Retinal pigment epithelial cell (primary cell): Measurements from ENCODE around the gene IGF1.

Experiments
- DNase-seq: peaks from one replicate; pipeline ENCODE4 v3.0.0-alpha.2; 2010; ENCODE audit warnings: low read depth
- H3K4me3 ChIP-seq: 2 replicates; pipeline ENCODE4 v1.5.1; 2011; ENCODE audit warnings: mild to moderate bottlenecking, low read length, control low read depth, moderate library complexity
- TF ChIP-seq, protein P1 (sequence below): conservative IDR thresholded peaks from 2 replicates; pipeline ENCODE4 v1.5.1; 2011; ENCODE audit warnings: low read depth, low read length, control low read depth, inconsistent platforms

Gene IGF1

DNA sequence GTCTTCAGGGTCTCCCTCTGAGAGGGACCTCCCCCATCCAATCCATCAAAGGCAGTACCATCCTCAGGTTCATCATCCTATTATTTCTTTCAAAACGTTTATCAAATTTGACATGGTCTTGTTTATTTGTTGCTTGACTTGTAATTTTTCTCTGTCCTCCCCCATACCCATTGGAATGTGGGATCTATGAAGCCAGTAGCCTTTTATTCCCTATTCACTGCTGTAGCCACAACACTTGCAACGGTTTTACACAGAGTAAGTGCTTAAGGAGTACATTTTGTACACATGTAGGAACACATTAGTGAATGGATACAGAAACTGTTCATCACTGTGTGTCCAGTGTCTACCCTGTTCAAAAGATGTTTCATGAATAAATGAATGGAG, 41.5 kb downstream of the IGF1 start:
- H3K4me3 ChIP-seq = no peak overlapping the region
- no peak for DNase-seq
- TF ChIP-seq, protein P1, sequence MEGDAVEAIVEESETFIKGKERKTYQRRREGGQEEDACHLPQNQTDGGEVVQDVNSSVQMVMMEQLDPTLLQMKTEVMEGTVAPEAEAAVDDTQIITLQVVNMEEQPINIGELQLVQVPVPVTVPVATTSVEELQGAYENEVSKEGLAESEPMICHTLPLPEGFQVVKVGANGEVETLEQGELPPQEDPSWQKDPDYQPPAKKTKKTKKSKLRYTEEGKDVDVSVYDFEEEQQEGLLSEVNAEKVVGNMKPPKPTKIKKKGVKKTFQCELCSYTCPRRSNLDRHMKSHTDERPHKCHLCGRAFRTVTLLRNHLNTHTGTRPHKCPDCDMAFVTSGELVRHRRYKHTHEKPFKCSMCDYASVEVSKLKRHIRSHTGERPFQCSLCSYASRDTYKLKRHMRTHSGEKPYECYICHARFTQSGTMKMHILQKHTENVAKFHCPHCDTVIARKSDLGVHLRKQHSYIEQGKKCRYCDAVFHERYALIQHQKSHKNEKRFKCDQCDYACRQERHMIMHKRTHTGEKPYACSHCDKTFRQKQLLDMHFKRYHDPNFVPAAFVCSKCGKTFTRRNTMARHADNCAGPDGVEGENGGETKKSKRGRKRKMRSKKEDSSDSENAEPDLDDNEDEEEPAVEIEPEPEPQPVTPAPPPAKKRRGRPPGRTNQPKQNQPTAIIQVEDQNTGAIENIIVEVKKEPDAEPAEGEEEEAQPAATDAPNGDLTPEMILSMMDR = no peak

DNA sequence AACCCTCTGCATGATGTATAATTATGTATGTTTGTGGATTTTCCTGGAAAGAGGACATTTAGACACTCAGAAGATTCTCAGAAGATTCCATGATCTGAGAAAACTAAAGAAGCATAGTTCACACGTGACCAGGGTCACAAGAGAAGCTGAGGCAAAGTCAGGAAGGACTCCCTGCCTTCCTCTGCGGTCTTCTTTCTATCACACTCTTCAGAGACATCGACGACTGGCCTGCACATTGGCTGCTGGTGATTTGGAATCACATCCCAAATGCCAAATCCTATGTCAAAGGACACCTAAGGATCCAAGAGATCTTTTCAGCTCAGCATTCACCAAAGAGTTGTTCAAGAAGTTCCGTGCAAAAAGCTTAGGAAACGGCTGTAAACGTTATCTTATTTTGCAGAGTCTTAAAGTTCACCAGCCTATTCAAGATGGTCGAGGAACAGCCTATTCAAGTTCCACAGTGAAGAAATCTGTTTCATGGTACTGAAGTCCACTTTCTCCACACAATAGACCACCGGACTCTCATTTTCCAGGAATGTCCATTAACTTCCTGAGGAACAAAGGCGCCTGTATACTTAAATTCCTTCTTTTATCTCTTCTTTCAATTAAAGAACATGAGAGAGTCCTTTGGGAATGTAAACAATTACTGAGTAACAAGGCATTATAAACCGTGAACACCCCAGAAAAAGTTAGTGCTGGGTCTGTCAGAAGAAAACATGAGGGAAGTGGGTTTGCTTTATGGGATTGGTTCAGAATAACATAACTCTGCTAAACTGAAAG, 42.1 kb downstream of the IGF1 start:
- TF ChIP-seq, protein P1 = no peak
- H3K4me3 ChIP-seq = no peak overlapping the region

DNA sequence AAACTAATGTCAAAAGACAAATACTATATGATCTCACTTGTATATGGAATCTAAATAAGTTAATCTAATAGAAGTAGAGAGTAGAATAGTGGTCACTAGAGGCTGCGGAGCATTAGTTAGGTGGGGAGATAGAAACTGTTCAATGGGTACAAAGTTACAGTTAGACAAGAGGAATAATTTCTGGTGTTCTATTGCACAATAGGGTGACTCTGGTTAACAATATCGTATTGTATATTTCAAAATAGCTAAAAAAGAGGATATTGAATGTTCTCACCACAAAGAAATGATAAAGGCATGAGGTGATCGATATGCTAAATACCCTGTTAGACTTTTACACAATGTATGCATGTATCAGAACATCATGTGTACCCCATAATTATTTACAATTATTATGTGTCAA, 42.9 kb downstream of the IGF1 start:
- TF ChIP-seq, protein P1 = no peak
- no peak for DNase-seq
- no peak overlapping the region for H3K4me3 ChIP-seq

More for the DNA sequence above, 42.1 kb downstream of the IGF1 start:
- DNase-seq = no peak

DNA sequence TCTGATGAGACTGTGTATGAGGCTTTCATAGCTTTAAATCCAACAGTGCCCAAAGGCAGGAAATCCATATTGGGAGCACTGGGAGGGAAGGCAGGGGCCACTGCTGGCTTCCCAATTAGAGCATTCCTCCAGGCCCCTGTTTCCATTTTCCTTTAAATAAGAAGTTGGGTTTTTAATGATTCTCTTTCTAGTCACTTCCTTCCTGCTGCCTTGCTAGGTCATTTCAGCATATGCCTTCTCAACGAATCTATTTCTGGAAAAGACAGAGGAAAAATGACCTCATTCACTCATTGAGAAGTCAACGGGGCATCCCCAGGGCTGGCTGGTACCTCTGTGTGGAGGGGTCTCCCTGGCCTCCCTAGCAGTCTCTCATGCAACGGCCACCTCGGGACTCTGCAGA, 43.5 kb downstream of the IGF1 start:
- TF ChIP-seq, protein P1 = no peak

DNA sequence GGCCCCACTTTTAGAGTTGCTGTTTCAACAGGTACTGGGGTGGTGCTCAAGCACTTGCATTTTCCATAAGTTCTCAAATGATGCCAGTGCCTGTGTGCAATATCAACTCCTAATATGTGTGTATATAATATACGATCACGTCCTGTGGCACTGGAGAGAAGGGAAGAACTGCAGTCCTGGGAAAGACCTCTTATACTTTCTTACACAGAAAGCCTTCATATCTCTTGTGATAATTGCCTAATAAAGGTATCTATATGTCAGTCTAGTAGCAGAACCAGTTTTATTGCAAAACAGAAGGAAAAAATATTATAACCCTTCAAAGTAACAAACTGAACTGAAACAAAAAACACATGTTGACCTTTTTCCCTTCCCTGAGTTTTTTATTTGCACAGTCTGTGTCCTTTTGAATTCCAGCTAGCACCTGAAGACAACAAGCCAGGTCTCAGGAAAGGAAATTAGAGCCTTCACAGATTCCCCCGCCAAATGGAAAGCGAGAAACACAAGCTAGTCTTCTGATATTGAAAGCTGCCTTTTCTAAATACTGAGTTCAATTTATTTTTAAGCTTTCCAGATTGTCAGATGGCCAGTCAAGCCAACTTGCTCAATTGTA, 44.4 kb downstream of the IGF1 start:
- TF ChIP-seq, protein P1 = no peak
- H3K4me3 ChIP-seq = no peak overlapping the region
- no peak for DNase-seq

More for the DNA sequence above, 43.5 kb downstream of the IGF1 start:
- H3K4me3 ChIP-seq = no peak overlapping the region
- DNase-seq = no peak

DNA sequence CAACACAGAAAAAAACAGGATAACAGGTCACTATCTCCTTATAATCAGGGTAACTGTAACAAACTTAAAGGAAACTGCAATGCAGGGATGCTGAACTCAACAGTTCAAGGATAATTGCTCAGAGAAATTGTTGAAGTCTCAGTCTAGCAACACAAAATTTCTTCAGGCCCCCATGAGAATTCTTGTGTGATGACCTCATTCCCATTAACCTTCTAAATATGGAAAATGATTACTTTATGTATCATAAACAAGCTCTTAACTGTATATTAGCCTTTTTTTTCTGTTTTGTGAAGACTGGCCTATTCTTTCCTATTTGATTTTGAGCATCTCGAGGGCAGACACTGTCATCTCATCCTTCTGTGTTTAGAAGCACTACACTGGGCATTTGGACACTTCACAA, 47.1 kb downstream of the IGF1 start:
- TF ChIP-seq, protein P1 = no peak
- no peak overlapping the region for H3K4me3 ChIP-seq
- DNase-seq = no peak

DNA sequence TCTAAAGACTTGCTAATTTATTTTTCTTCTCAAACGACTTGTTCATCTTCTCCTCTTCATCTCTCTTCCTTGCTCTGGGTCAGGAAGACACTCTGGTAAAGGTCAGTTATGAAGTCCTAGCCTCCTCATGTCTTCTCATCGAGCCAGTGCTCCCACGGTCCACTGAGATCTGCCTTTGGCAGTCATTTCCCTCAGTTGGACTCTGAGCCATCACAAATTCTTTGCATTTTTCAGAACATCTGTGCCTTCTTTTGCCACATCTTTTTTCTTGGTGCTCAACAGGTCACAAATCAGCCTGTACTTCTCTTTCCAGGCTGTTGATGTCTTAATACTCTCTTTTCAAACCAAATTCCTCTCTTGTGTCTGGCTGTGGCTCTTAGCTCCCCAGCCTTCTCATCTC, 49.7 kb downstream of the IGF1 start:
- TF ChIP-seq, protein P1 = no peak
- DNase-seq = no peak
- no peak overlapping the region for H3K4me3 ChIP-seq
